Measurements from ENCODE around the gene CMIP.
A peak's percentile ranks its signal among the peaks of the same experiment; 100 is the strongest.

CMIP gene

DNA sequence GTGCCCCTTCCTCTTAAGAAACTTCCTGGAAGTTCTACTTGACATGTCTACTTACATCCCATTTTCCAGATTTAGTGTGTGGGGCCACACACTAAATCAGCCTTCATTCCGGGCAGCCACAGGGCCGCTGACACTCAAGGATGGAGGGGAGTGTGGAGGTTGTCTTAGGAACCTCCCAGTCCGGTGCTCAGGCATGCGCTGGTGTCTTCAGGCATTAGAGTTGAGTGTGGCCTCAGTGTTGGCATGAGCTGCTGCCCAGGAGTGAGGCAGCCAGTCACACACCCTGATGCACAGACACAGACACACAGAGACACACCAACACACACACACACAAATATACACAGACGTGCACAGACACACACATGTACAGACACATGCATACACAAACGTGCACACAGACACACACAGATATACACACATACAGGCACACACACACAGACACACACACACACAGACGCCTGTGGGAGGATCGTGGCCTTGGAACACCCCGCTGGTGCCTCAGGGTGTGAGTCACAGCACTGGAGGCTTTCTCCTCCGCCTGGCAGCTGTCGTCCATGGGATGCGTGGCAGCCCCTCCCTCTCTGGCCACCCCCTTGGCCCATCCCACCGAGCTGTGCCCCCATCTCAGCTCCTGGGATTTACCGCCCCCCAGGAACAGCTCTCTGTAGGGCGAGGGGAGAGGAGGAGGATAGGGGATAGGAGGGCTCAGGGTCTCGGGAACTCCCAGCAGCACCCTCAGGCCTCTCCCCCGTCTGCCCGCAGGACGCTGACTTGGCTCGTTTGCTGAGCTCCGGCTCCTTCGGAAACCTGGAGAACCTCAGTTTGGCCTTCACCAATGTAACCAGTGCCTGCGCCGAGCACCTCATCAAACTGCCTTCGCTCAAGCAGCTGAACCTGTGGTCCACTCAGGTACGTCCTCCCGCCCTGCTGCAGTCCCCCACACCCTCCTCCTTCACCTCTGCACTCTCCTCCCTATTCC is 258.9 kb downstream of the CMIP start:
- no peak for DNase-seq (ENCODE audit: low spot score)

DNA sequence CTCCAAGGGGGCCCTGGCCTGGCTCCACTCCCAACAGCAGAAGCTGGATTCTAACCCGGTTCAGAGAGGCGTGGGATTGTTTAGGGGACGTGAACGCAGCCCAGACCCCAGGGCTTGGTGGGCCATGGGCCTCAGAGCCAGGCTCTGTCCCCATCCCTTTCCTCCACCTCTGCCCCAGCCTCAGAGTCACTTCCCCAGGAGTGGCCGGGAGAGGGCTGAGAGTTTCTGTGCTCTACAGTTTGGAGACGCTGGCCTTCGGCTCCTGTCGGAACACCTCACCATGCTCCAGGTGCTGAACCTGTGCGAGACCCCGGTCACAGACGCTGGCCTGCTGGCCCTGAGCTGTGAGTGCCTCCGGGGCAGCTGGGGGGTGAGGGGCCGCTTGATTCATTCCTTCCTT is 260.7 kb downstream of the CMIP start:
- no peak for DNase-seq (ENCODE audit: low spot score)

DNA sequence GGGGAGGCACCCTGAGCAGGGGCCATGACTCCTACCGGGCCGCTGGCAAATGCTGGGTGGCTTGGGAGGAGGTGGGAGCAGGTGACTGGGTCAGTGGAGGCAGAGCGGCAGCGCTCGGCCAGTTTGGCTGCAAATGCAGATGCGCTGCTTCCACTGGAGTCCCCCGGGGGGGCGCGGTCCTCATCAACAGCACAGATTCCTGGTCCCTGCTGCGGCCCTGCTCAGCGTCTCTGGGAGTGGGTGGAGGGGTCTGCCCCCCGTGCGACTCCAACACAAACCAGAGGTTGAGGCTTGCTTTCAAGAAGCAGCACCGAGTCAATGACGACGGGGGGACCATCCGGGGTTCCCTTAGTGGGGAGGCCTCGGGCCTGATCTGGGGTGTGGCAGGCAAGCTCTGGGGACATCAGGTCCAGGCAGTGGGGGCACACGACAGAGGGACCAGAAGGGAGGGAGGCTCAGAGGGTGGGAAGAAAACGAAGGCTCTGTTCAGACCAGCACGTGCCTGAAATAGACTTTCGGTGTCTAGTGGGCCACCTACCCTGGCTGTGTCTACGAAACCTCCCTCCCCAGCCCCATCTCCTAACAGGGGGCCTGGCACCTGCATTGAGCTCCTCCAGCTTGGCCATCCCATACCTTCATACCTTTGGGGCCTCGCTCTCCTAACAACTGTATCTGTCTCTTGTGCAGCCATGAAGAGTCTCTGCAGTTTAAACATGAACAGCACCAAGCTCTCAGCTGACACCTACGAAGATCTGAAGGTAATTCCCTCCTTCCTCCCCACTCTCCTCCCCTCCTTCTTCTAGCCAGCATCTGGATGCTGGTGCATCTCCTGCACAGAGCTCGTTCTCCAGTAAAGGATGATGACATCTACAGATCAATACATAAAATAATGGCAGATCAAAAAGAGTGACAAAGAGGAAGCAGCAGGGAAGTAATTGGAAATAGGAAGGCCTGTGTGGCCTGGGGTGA is 262.0 kb downstream of the CMIP start:
- DNase-seq (ENCODE audit: low spot score): no peak

DNA sequence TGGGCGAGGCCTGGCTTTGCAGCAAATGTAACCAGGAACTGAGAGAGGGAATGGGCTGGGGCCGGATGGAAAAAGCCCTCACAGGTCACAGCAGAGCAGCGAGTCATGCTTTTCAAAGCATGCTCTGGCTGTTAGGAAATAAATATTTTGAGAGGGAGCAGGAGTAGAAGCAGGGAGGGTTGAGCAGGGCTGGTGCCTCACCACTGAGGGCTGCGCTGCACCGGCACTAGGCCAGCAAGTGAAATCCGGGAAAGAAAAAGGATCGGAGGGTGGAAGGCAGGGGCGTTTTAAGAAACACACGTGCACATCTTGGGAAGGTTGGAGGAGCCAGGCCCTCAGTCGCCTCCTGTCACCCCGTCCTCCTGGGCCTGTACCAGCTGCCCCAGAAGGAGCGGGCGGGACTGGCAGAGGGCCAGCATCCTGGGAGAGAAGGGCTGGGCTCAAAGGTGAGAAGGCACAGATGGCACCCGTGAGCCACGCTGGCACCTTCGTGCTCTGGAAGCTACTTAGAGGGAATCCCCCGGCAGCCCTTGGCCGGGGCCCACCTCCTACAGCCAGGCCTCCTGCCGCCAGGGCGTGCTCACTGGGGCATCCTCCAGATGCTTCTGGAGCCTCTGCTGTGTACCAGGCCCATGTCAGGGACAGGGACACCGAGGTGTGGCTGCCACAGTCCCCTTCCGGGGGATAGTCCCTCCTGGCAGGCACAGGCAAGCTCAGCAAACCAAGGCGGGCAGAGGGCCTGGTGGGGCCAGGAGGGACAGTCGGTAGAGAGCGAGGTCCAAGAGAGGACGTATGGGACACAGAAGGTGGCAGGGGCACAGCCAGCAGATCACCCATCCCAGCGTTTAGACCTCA is 263.0 kb downstream of the CMIP start:
- DNase-seq (ENCODE audit: low spot score): no peak

DNA sequence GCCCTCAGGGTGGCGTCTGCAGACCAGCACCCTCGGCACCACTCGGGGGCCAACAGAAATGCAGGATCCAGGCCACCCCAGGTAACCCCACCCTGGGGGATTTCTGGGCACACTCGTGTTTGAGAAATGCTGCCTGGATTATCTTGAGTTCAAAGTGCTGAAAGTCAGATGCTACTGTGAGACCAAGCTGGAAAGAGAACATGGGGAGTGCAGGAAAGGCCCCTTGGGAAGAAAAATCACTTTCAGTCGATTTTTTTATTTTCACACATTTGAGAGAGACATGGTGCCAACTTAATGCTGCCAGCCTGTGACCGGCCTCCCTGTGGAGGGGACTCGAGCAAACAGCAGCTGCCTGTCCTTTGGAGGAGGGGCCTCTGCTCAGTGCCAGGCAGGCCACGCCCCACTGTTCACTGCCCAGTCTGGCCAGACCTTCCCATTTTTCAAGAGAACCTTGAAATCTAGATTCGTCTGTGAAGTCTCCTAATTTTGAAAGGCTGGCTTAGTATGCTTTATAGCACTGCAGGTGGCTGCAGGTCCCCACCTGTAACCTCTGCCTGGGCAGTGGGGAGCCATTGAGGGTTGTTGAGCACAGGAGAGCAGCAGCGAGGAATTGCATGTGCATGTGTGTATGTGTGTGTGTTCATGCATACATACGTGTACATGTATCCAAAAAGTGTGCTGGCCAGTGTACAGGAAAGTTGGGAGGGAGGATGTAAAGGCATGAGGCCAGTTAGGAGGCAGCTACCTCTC is 263.8 kb downstream of the CMIP start:
- DNase-seq (ENCODE audit: low spot score): no peak

DNA sequence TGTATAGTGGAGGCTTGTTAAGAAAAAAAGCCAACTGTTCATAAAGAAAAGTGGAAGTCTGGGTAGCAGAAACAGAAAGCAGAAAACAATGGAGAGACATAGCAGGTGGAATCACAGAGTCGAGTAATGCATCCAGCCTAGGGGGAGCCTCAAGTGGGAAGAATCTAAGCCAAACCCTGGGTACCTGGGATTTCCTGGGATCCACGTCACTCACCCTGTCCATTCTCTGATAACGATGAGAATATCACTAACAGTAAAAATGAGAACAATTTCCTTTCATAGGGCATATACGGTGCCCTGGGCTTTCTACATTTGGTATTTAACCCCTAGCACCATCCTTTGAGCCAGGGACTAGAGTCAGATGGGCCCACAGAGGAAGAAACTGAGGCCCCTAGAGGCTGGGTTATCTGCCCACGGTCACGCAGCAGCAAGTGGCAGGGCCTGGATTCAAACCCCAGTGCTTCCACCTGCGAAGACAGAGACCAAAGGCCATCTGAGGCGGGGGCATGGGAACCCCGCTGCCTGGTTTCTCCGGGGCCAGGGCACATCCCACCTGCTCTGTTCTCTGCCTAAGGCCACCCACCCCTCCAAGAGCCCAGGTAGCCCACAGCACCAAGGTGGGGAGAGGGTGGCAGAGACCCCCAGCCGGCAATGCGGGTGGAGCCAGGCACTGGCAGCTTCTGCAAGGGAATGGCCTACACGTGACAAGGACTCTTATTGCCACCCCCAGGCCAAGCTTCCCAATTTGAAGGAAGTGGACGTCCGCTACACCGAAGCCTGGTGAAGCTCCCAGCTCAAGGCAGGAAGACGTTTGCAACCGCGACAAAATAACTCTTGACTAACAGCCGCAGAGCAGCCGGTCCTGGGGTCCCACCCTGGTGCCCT is 264.6 kb downstream of the CMIP start:
- no peak for DNase-seq (ENCODE audit: low spot score)

DNA sequence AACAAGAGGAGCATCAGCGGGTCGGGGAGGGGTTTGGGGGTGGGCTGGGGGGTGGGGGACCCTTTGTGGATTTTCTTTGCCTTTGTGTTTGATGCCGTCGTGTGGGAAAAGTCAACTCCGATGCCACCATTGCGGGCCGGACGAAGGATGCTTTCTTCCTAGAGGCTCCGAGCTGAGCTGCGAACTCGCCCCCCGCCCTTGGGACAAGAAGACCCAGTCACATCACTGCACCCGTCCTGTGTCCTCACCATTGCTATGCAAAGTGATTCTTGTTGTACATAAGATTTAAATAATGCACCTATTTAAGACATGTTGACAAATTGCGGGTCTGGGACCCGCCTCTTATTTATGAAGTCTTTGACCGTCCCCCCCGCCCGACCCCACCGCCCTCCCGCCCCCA is 265.4 kb downstream of the CMIP start:
- no peak for DNase-seq (ENCODE audit: low spot score)

DNA sequence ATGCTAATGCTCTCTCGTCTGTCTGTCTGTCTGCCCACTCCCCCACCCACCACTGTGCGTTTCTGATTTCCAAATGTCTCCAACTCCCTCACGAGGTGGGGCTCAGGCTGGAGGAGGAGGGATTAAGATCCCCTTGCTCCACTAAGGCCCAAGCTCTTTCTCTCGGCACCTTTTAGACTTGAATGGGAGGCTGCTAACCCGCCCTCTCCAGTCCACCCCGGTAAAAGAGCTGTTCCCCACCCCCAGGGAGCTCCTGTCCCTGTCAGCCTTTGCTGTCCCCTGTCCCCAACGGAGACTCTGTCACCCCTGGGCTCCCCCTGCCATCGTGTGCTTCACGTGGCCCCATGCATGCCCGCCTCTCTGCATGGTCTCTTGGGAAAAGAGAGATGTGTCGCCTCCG is 266.0 kb downstream of the CMIP start:
- DNase-seq (ENCODE audit: low spot score): no peak

DNA sequence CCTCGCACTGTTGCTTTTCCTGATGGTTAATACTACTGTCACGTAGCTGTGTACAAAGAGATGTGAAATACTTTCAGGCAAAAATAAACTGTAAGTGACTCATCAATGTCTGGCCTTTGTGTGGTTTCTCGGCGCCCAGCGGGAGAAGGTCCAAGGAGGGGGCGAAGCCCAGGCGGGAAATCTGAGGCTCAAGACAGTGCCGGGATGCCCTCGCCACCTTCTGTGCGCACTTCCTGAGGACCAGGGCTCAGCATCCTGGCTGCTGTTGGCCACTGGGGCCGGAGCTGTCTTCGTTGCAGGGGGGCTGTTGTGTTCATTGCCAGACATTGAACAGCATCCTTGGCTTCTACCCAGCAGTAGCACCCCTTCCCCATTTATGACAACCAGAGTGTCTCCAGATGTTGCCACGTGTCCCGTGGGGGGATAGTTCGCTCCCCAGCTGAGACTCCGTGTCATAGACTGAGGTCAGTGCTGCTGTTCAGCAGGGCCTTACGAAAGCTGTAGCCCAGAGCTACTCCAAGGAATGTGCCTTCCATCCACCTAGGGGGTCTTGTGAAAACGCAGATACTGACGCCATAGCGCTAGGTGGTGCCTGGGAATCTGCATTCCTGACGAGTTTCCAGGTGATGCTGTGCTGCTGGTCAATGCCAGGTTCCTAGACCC is 267.2 kb downstream of the CMIP start:
- DNase-seq (ENCODE audit: low spot score): peak; percentile 93

DNA sequence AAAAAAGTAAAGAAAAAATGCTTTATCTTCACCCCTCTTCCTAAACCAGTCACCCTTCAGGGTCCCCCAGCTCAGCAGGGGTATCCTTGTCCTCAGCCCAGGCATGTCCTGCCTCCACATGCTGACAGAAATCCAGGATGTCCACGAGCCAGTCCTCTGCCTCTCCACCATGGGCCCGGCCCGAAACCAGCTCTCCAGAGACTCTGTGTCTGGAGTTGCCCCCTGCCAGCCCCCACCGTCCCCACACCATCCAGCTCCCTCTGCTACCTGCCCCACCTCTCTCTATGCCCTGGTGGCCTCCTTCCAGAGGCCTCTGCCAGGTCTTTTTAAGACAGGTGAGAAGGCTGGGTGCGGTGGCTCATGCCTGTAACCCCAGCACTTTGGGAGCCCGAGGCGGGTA is 268.1 kb downstream of the CMIP start:
- no peak for DNase-seq (ENCODE audit: low spot score)

DNA sequence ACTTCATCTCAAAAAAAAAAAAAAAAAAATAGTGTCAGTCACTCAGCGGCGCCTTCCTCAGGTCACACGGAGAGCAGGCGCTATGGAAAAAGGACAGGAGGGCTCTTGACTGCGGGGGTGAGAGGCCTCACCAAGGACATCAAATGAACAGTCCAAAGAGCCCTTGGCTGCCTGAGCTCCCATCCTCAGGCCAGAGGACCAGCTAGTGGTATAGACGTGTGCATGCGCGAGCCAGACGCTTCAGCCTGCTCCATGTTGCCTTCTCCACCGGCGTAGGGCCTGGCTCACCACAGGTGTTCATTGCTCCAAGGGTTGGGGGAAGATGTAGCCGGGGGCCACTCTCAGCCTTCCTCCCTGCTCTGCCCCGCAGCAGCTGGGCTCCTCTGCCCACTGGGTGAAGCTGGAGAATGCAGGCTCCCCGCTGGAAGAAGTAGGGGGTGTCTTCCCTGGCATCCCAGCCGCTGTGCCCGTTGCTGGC is 268.7 kb downstream of the CMIP start:
- no peak for DNase-seq (ENCODE audit: low spot score)

DNA sequence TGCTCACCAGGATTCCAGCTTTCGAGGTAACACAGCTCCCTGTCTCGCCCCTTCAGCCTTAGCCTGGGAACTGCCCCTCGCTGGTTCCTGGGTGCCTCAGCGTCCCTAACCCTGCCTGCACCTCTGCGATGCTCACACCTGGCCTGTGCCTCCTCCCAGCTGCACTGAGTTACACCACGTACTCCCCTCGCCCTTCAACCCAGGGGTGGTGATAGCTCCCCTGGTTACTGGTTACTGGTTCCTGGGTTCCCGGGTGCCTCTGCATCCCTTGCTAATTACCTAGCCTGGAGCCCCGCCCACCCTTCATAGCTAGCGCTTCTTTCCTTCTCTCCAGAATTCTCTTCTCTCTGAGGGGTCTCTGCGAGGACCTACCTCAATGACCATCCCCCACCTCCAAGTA is 269.2 kb downstream of the CMIP start:
- no peak for DNase-seq (ENCODE audit: low spot score)

DNA sequence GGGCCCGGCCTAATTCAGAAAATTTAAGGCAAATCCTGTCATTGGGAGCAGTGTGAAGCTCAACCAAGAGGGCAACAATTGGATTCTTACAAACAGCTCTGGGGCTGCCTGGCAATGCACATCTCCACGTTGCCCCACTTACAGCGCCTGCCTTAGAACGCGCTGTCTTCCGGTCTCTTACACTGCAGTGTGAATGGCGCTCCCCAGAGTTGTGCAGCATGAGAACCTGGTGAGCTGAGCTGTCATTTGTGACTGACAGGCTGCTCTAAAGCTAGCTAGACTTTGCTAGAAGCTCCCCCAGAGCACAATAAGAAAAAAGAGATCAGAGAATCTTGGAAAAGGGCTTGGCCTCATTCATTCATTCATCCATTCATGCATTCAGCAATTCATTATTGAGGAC is 270.0 kb downstream of the CMIP start:
- no peak for DNase-seq (ENCODE audit: low spot score)

DNA sequence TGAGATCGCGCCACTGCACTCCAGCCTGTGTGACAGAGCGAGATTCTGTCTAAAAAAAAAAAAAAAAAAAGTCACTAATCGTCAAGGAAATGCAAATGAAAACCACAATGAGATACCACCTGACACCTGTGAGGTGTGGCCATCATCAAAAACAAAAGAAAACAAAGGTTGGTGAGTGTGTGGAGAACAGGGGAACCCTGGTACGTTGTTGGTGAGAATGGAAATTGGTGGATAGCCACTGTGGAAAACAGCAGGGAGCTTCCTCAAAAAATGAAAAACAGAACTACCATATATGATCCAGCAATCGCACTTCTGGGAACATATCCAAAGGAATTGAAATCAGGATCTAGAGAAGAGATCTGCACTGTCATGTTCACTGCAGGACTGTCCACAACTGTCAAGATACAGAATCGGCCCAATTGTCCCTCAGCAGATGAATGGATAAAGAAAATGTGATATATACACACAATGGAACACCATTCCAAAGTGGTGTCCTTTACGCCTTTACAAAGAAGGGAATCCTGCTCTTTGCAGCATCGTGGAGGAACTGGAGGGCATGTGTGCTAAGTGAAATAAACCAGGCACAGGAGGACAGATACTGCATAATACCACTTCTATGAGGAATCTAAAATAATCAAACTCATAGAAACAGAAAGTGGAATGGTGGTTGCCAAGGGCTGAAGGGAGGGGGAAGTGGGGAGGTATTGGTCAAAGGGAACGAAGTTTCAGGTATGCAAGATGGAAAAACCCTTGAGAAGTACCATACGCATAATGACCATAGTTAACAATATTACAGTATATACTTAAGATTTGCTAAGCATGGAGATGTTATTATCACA is 271.0 kb downstream of the CMIP start:
- no peak for DNase-seq (ENCODE audit: low spot score)

DNA sequence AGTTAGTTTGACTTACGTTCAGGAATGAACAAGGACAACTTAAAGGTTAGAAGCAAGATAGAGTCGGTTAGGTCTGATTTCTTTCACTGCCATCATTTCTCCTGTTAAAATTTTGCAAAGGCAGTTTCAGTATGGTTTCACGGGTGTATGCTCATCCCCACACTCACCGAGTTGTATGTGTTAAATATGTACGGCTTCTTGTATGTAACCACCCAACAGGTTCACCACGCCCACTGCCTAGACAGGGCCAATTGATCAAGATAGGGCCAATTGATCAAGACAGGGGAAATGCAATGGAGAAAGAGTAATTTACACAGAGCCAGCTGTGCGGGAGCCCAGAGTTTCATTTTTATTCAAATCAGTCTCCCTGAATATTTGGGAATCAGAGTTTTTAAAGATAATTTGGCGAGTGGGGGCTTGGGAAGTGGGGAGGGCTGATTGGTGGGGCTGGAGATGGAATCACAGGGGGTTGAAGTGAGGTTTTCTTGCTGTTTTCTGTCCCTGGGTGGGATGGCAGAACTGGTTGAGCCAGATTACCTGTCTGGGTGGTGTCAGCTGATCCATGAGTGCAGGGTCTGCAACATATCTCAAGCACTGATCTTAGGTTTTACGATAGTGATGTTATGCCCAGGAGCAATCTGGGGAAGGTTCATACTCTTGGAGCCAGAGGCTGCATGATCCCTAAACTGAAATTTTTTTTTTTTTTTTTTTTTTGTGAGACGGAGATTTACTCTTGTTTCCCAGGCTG is 272.0 kb downstream of the CMIP start:
- no peak for DNase-seq (ENCODE audit: low spot score)

DNA sequence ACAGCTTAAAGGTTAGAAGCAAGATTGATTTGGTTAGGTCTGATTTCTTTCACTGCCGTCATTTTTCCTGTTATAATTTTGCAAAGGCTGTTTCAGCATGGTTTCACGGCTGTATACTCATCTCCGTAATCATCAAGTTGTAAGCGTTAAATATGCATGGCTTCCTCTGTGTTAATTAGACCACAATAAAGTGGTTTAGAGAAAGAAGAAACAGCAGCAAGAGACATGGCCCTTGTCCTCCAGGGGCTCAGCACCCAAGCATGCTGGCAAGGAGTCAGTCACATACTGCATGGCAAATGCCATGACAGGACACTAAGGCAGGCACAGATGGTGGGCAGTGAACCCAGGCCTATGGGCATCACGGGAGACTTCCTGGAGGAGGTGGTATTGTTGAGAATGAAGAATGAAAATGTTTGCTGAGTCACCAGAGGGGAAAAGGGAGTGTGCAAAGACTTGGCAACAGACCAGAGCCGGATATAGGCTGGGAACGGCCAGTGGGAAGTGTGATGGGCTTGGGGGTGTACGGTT is 273.1 kb downstream of the CMIP start:
- peak; percentile 29 for DNase-seq (ENCODE audit: low spot score)

DNA sequence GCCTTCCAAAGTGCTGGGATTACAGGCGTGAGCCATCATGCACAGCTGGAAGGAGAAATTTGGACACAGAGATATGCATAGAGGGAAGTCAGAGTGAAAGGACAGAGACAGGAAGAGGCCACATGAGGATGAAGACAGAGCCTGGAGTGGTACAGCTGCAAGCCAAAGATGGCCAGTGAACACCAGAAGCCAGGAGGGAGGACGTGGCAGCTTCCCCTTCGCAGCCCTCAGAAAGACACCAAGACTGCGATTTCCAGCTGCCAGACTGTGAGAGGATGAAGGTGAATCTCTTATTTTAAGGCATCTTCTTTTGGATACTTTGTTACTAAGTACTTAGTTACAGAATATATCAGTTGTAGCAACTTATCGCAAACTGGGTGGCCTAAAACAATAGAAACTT is 274.0 kb downstream of the CMIP start:
- DNase-seq (ENCODE audit: low spot score): no peak

All from kidney capillary endothelial cell (primary cell).